HL-60 (cell line): ENCODE data around the gene KRT78.
"Not testable (repeated sequence)": the region's sequence is repeated elsewhere in the genome, so short reads cannot be mapped to it uniquely, and the experiment has no call there.

Experiments used
- DNase-seq, 2 experiments: peaks; one replicate each; pipeline ENCODE4 v3.0.0-alpha.2; 2010 to 2020; ENCODE audit warnings: low read depth in 1 of 2, low spot score in 1 of 2
- H3K27ac ChIP-seq: fragments of 250-450 bp; sonication (Bioruptor Pico); replicated peaks from 2 replicates; pipeline ENCODE4 v1.5.1; 2020; ENCODE audit warnings: mild to moderate bottlenecking, moderate library complexity
- H3K27me3 ChIP-seq: fragments of 250-450 bp; sonication (Bioruptor Pico); 2 replicates; pipeline ENCODE4 v1.5.1; 2021; ENCODE audit warnings: mild to moderate bottlenecking, moderate library complexity; ENCODE audit not compliant: insufficient read depth, poor library complexity, severe bottlenecking
- H3K4me3 ChIP-seq: replicated peaks from 2 replicates; pipeline ENCODE4 v1.5.1; 2011; ENCODE audit warnings: mild to moderate bottlenecking, control low read depth, low read length; ENCODE audit not compliant: insufficient read depth
- CTCF ChIP-seq: IDR thresholded peaks from one replicate; pipeline ENCODE4 v1.5.1; 2011; ENCODE audit warnings: low read length, control low read depth, inconsistent platforms; ENCODE audit not compliant: insufficient read depth
- GABPA ChIP-seq: IDR thresholded peaks from 2 replicates; pipeline ENCODE4 v1.6.1; 2012; ENCODE audit warnings: low read depth
- POLR2AphosphoS5 ChIP-seq: IDR thresholded peaks from 2 replicates; pipeline ENCODE4 v1.6.1; 2012; ENCODE audit warnings: low read depth
- SPI1 ChIP-seq: IDR thresholded peaks from 2 replicates; pipeline ENCODE4 v1.6.1; 2012; ENCODE audit warnings: low read depth, mild to moderate bottlenecking, borderline replicate concordance
- TF ChIP-seq, protein P1 (sequence below): IDR thresholded peaks from 2 replicates; pipeline ENCODE4 v1.6.1; 2012; ENCODE audit warnings: low read depth; ENCODE audit not compliant: insufficient replicate concordance

Gene KRT78

DNA sequence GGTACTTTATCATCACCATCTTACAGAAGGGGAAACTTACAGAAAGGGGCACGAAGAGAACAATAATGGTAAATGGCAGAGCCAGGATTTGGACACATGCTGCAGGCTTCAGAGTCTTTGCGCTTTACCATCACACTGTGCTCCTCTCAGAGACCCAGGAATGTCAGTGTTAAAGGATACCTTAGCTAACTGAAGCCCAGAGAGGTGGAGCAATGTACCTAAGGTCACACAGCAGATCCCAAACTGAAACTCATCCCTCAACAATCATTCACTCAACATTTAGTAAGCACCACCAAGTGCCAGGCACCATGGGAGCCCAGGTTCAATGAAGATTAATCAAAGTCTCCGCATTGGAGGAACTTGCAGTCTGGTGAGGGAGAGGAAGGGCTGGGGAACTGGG is 8.0 kb upstream of the KRT78 start:
- H3K4me3 ChIP-seq, result no peak overlapping the region
- TF ChIP-seq POLR2AphosphoS5 (no peak), SPI1 (no peak), GABPA (no peak), CTCF (no peak)
- TF ChIP-seq, protein P1, sequence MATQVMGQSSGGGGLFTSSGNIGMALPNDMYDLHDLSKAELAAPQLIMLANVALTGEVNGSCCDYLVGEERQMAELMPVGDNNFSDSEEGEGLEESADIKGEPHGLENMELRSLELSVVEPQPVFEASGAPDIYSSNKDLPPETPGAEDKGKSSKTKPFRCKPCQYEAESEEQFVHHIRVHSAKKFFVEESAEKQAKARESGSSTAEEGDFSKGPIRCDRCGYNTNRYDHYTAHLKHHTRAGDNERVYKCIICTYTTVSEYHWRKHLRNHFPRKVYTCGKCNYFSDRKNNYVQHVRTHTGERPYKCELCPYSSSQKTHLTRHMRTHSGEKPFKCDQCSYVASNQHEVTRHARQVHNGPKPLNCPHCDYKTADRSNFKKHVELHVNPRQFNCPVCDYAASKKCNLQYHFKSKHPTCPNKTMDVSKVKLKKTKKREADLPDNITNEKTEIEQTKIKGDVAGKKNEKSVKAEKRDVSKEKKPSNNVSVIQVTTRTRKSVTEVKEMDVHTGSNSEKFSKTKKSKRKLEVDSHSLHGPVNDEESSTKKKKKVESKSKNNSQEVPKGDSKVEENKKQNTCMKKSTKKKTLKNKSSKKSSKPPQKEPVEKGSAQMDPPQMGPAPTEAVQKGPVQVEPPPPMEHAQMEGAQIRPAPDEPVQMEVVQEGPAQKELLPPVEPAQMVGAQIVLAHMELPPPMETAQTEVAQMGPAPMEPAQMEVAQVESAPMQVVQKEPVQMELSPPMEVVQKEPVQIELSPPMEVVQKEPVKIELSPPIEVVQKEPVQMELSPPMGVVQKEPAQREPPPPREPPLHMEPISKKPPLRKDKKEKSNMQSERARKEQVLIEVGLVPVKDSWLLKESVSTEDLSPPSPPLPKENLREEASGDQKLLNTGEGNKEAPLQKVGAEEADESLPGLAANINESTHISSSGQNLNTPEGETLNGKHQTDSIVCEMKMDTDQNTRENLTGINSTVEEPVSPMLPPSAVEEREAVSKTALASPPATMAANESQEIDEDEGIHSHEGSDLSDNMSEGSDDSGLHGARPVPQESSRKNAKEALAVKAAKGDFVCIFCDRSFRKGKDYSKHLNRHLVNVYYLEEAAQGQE, result no peak
- no peak overlapping the region for H3K27ac ChIP-seq
- DNase-seq, result no peak
- no peaks in the 10 kb centered on the region for H3K27me3 ChIP-seq

DNA sequence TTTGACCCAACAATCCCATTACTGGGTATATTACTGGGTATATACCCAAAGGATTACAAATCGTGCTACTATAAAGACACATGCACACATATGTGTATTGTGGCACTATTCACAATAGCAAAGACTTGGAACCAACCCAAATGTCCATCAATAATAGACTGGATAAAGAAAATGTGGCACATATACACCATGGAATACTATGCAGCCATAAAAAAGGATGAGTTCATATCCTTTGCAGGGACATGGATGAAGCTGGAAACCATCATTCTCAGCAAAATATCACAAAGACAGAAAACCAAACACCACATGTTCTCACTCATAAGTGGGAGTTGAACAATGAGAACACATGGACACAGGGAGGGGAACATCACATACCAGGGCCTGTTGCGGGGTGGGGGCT is 7.3 kb upstream of the KRT78 start:
- not testable (repeated sequence) for H3K4me3 ChIP-seq, DNase-seq, H3K27me3 ChIP-seq, H3K27ac ChIP-seq

- Histone ChIP-seq H3K27ac (no peak overlapping the region), H3K4me3 (no peak overlapping the region), H3K27me3 (peaks cover 5% of the 10 kb centered on the region)
- no peak for DNase-seq
- no peak for TF ChIP-seq CTCF
- TF ChIP-seq POLR2AphosphoS5, result no peak
- no peak for TF ChIP-seq GABPA
These were observed 3.0 kb upstream of the KRT78 start for GRCh38 chr12:52851787-52852186.

- Histone ChIP-seq H3K4me3 (no peak overlapping the region), H3K27ac (no peak overlapping the region), H3K27me3 (peaks cover 5% of the 10 kb centered on the region)
- TF ChIP-seq POLR2AphosphoS5 (no peak), SPI1 (no peak)
- no peak for DNase-seq
These were observed 1.9 kb upstream of the KRT78 start for GRCh38 chr12:52850681-52851080.

- Histone ChIP-seq H3K27me3 (peaks cover 5% of the 10 kb centered on the region), H3K27ac (no peak overlapping the region), H3K4me3 (no peak overlapping the region)
- TF ChIP-seq, protein P1, result no peak
- TF ChIP-seq GABPA (no peak), SPI1 (no peak), CTCF (no peak), POLR2AphosphoS5 (no peak)
- no peak for DNase-seq
These were observed 717 bp upstream of the KRT78 start for GRCh38 chr12:52849511-52849910.
